D721Med (cell line): Measurements from ENCODE around the gene HSD17B8.

Experiments used
- DNase-seq: peaks from one replicate; pipeline ENCODE4 v3.0.0; 2011; ENCODE audit warnings: low spot score; ENCODE audit not compliant: insufficient read length
- FAIRE-seq: peaks from 2 replicates; lab custom pipeline; 2011; peaks lifted over from hg19 to GRCh38; lab: Jason Lieb, UNC
- CTCF ChIP-seq: IDR thresholded peaks from 2 replicates; pipeline ENCODE4 v1.5.1; 2012; ENCODE audit warnings: mild to moderate bottlenecking, control low read depth; ENCODE audit not compliant: insufficient read depth; ENCODE audit errors: missing control alignments

The HSD17B8 gene

DNA sequence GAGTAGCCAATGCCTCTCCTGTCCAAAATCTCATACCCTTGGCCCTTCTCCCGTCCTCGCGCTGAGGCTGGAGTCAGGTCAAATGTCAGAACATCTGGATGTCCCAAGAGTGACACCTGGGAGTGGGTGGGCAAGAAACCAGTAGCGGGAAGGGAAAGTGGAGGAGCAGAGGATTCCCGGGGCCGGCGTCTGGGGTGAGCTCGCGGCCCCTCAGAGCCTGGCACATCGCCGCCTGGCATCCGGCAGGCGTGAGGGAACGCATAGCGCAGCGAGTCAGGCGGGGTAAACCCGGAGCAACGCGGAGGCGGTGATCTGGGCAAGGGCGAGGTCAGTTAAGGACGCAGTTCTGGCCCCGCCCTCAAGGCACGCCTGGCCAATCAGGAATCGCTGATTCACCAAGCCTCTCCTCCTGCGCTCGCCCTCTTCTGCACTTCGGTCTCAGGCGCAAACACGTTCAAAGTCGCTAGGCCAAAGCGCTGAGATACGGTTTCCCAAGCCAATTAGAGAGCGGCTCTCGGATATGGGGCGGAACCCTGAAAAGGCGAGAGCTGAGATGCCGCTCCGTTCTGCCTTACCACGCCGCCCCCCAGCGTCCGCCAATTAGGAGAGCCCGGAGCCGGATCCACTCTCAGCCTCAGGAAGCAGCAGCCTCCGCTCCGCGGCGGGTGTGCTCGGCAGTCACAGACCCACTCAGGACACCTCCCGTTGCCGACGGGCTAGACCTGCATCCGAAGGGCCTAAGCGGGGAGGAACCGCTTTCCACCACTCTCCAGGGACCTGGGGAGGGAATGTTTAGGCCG, 44.7 kb downstream of the HSD17B8 start:
- DNase-seq (peak; percentile 61), FAIRE-seq (peak; percentile 51)
- peak; percentile 12 for TF ChIP-seq CTCF

- no peak for TF ChIP-seq CTCF
- FAIRE-seq (no peak), DNase-seq (no peak)
These were observed 45.5 kb downstream of the HSD17B8 start for GRCh38 chr6:33249732-33250630.

DNA sequence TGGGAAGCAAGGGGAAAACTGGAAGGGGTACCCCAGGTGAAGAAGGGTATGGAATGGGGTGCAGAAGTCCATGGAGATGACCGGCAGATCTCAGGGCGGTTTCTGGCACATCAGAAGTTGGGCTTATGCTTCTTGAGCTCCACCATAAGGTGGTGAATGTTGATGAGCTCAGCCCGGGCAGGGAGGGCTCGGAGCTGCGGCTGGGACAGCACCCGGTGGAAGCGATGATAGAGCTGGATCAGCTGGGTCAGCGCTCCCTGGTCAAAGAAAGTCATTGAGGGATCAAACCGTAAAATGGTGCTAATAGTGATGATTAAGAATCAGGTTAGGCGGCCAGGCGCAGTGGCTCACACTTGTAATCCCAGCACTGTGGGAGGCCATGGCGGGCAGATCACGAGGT, 46.3 kb downstream of the HSD17B8 start:
- DNase-seq (no peak), FAIRE-seq (no peak)
- TF ChIP-seq CTCF, result no peak

GRCh38 chr6:33251395-33252012, 47.0 kb downstream of the HSD17B8 start:
- TF ChIP-seq CTCF, result no peak
- DNase-seq (no peak), FAIRE-seq (no peak)

DNA sequence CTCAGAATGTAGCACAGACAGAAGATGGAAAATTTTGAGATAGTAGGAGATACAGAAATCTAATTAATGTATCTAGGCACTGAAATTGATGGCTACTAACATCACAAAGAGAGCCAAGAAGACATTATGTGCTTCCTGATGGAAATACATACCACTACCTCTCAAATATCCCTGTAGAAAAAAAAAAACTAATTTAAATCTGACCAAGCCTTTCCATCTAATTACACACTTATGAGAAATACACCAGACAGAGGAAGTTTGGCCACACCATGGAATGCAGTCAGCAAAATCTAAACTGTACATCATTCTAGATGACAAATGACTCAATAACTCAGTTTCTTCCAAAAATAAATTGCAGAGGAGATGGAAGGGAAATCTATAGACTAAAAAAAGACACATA, 48.3 kb downstream of the HSD17B8 start:
- no peak for TF ChIP-seq CTCF
- FAIRE-seq (no peak), DNase-seq (no peak)

DNA sequence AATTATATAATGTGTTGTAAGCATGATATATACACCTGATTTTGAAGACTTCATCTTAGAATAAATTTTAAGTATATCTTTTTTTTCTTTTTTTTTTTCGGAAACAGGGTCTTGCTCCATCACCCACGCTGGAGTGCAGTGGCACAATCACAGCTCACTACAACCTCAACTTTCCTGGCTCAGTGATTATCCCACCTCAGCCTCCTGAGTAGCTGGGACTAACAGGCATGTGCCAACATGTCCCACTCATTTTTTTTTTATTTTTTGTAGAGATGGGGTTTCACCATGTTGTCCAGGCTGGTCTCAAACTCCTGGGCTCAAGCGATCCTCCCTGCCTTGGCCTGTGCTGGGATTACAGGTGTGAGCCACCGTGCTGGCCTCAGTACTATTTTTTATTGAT, 50.1 kb downstream of the HSD17B8 start:
- DNase-seq (no peak), FAIRE-seq (no peak)
- no peak for TF ChIP-seq CTCF
